ENCODE measurements around the gene NTM. TPM values are rescaled to one million over a fixed set of nuclear protein-coding genes. Genes with fewer than 3 reads are reported as not detected.

The NTM gene
- total RNA-seq, 1 donor from 2014 or later: not detected

GRCh38 chr11:132100583-132100982 is 730.2 kb downstream of the NTM start:
- no peak for DNase-seq (ENCODE audit: low read depth in 2 of 2)

- DNase-seq (ENCODE audit: low read depth in 2 of 2): no peak
Observed at GRCh38 chr11:132101881-132102280, 731.5 kb downstream of the NTM start.

GRCh38 chr11:132103021-132103420 is 732.6 kb downstream of the NTM start:
- no peak for DNase-seq (ENCODE audit: low read depth in 2 of 2)

- peak in 1 of 2 donors; percentile 7 for DNase-seq (ENCODE audit: low read depth in 2 of 2)
Observed at GRCh38 chr11:132106096-132106982, 735.9 kb downstream of the NTM start.

- DNase-seq (ENCODE audit: low read depth in 2 of 2): no peak
Observed at GRCh38 chr11:132111316-132111715, 740.9 kb downstream of the NTM start.

GRCh38 chr11:132111838-132112237 is 741.4 kb downstream of the NTM start:
- peak in 1 of 2 donors; percentile 69 for DNase-seq (ENCODE audit: low read depth in 2 of 2)

- no peak for DNase-seq (ENCODE audit: low read depth in 2 of 2)
Observed at GRCh38 chr11:132112846-132113245, 742.4 kb downstream of the NTM start.

GRCh38 chr11:132114185-132114584 is 743.8 kb downstream of the NTM start:
- peak; percentile 34 for DNase-seq (ENCODE audit: low read depth in 2 of 2)

- no peak for DNase-seq (ENCODE audit: low read depth in 2 of 2)
Observed at GRCh38 chr11:132114743-132115142, 744.3 kb downstream of the NTM start.

- DNase-seq (ENCODE audit: low read depth in 2 of 2): no peak
Observed at GRCh38 chr11:132115454-132115853, 745.0 kb downstream of the NTM start.

GRCh38 chr11:132116516-132116915 is 746.1 kb downstream of the NTM start:
- DNase-seq (ENCODE audit: low read depth in 2 of 2): no peak

- DNase-seq (ENCODE audit: low read depth in 2 of 2): no peak
Observed at GRCh38 chr11:132118661-132119060, 748.2 kb downstream of the NTM start.

- DNase-seq (ENCODE audit: low read depth in 2 of 2): no peak
Observed at GRCh38 chr11:132119573-132119972, 749.2 kb downstream of the NTM start.

GRCh38 chr11:132122735-132123134 is 752.3 kb downstream of the NTM start:
- no peak for DNase-seq (ENCODE audit: low read depth in 2 of 2)

GRCh38 chr11:132123449-132123848 is 753.0 kb downstream of the NTM start:
- no peak for DNase-seq (ENCODE audit: low read depth in 2 of 2)

- DNase-seq (ENCODE audit: low read depth in 2 of 2): no peak
Observed at GRCh38 chr11:132123854-132124835, 753.7 kb downstream of the NTM start.

- DNase-seq (ENCODE audit: low read depth in 2 of 2): peak in 1 of 2 donors; percentile 47
Observed at GRCh38 chr11:132125988-132126871, 755.8 kb downstream of the NTM start.

- DNase-seq (ENCODE audit: low read depth in 2 of 2): peak; percentile 54 to 75
Observed at GRCh38 chr11:132126973-132127899, 756.8 kb downstream of the NTM start.

GRCh38 chr11:132127900-132128288 is 757.5 kb downstream of the NTM start:
- DNase-seq (ENCODE audit: low read depth in 2 of 2): no peak

GRCh38 chr11:132131047-132131446 is 760.6 kb downstream of the NTM start:
- DNase-seq (ENCODE audit: low read depth in 2 of 2): peak; percentile 42 to 45

Measured in lung microvascular endothelial cell (primary cell).